ENCODE data around the gene LIN37.

Gene LIN37

DNA sequence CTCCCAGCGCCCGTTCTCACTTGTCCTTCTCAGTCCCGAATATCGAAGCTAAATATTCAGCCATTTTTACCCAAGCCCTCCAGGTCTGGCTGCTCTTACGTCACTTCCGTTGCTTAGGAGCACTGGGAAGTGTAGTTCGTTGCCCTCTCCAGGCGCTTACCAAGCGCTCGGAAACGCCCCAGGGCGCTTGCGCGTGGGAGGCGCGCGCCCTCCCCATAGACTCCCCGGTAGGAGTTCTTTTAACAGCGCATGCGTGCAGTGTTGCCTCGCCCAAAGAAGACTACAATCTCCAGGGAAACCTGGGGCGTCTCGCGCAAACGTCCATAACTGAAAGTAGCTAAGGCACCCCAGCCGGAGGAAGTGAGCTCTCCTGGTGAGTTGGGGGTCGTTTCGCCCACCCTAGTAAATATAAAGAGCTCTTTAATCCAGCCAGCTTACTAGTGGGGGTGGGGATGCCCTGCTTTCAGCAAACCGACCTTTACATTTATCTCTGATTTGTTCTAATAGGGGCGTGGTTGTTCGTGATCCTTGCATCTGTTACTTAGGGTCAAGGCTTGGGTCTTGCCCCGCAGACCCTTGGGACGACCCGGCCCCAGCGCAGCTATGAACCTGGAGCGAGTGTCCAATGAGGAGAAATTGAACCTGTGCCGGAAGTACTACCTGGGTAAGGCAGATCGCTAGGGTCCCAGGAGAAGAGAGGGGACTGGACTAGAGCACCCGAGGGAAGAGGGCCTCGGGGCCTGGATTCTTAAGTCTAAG lies 2.9 kb upstream of the LIN37 start, which contains the start of the genes PSENEN and U2AF1L4:
PSENEN (plus strand) TSS at position 324 of the 759 bp plus-strand sequence; CDS start at position 604, 280 bp downstream.
U2AF1L4 (minus strand) TSS at position 91 of the 759 bp plus-strand sequence; CDS start at position 64, 27 bp downstream.
- H3K4me3 ChIP-seq (ENCODE audit: low read length): peak within 1 kb of the TSS; percentile 86
- peak; percentile 99 for DNase-seq (ENCODE audit: low read depth, low spot score)

DNA sequence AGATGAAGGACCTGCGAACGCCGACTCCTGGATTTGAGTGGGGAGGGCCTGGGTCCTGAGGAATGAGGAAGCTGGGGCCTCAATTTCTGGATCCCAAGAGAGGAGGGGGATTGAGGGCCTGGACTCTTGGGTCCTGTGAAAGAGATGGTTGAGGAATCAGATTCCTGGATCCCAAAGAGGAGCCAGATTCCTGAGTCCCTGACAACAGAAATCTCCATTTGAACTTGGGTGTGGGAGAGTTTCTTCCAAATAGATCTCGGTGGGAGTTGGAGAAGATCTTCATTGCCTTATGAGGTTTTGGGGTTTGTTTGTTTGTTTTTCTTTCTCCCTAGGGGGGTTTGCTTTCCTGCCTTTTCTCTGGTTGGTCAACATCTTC lies 2.3 kb upstream of the LIN37 start:
- H3K4me3 ChIP-seq (ENCODE audit: low read length): peak overlapping the region; percentile 86
- no peak for DNase-seq (ENCODE audit: low read depth, low spot score)

GRCh38 chr19:35746531-35746930 lies 1.8 kb upstream of the LIN37 start:
- peak overlapping the region; percentile 86 for H3K4me3 ChIP-seq (ENCODE audit: low read length)

DNA sequence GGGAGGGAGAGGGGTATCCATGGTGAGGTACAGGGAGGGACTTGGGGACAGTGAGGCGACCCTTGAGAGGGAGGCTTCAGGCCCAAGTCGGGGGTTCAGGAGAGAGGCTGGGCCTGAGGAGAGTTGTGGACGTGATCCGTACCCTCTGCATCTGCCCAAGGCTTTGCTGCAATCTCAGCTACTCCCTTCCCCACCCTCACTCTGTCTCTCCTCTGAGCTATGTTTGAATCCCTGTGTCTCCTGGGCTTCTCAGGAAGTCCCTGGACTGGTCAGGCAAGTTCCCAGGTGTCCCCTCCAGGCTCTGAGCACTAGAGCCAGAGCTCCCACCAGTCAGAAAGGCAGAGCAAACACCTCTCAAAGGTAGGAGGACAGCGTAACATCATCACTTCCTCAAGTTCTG lies 1.8 kb downstream of the LIN37 start:
- no peak for DNase-seq (ENCODE audit: low read depth, low spot score)
- H3K4me3 ChIP-seq (ENCODE audit: low read length): no peak overlapping the region

More at GRCh38 chr19:35746531-35746930, 1.8 kb upstream of the LIN37 start:
- no peak for DNase-seq (ENCODE audit: low read depth, low spot score)

DNA sequence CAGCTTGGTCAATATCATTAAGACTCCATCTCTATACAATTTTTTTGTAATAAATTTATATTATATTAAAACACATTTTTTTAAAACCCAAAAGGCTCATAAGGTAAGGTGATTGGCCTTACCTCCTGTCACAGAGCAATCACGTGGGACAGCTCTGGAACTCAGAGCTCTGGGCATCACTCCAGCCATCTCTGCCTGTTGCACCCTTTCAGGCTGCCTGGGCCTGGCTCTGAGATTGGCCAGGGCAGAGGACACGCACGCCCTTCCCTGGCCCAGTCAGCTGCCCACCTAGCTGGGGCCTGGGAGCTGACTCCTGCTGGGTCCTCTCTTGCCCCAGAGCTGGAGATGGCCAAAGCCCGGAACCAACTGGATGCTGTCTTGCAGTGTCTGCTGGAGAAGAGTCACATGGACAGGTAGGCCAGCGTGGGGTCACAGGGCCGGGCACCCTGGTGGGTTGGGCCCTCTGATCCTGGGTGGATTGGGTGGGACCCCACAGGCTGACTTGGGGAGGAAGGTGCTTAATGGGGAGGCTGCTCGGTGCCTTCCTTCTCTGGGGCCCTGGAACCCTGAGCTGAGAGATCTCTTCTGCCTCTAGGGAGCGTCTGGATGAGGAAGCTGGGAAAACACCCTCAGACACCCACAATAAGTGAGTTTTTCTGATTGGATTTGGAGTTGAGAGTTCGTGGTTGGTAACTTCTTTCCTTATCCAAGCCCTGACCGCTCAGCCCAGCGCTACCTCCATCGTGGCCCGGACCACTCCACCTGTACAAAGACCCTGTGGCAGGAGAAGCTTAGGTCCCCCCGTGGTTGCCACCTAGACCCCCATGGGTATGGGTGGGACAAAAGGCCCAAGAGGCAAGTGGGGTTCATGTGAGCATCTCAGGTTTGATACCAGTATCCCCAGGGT lies 3.7 kb downstream of the LIN37 start:
- H3K4me3 ChIP-seq (ENCODE audit: low read length): no peak overlapping the region
- DNase-seq (ENCODE audit: low read depth, low spot score): no peak

DNA sequence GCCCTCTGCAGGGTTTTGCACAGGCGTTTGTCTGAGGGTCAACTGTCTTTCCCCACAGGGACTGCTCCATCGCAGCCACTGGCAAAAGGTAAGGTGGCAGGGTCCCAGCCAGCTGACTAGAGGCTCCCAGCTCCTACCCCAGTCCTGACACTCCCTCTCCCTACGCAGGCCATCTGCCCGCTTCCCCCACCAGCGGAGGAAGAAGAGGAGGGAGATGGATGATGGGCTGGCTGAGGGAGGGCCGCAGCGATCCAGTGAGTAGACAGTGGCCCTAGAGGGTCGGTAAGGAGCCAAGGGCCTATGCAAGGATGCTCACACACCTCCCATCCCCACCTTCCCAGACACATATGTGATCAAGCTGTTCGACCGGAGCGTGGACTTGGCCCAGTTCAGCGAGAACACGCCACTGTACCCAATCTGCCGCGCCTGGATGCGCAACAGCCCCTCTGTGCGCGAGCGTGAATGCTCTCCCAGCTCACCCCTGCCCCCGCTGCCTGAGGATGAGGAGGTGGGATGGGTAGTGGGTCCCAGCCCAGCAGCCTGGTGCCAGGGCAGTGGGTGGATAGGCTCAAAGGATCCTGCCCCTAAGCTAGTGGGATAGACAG lies 4.5 kb downstream of the LIN37 start:
- no peak for DNase-seq (ENCODE audit: low read depth, low spot score)
- no peak overlapping the region for H3K4me3 ChIP-seq (ENCODE audit: low read length)

DNA sequence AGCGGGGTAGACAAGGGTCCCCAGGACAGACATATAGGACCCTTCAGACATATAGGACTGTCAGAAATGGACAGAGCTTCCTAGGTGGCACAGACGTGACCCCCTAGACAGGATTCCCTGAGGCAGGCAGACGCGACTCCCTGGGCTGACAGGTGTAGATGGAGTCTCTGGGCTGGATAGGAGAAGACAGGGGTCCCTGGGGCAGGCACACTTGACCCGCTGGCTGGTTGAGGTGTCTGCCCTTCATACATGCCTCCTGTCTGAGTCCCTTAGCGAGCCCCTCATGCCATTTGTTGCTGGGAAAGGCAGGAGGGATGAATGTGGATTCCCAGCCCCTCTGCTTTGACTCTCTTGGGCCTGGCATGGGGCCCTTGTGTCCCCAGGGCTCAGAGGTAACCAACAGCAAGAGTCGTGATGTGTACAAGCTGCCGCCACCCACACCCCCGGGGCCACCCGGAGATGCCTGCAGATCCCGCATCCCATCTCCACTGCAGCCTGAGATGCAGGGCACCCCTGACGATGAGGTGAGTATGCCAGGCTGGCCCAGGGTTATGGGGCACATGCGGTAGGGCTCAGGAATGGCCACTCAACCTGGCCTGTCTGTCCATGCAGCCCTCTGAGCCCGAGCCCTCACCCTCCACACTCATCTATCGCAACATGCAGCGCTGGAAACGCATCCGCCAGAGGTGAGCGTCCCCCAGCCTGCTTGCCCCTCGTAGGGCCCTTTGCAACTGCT lies 5.4 kb downstream of the LIN37 start:
- H3K4me3 ChIP-seq (ENCODE audit: low read length): no peak overlapping the region
- DNase-seq (ENCODE audit: low read depth, low spot score): no peak

DNA sequence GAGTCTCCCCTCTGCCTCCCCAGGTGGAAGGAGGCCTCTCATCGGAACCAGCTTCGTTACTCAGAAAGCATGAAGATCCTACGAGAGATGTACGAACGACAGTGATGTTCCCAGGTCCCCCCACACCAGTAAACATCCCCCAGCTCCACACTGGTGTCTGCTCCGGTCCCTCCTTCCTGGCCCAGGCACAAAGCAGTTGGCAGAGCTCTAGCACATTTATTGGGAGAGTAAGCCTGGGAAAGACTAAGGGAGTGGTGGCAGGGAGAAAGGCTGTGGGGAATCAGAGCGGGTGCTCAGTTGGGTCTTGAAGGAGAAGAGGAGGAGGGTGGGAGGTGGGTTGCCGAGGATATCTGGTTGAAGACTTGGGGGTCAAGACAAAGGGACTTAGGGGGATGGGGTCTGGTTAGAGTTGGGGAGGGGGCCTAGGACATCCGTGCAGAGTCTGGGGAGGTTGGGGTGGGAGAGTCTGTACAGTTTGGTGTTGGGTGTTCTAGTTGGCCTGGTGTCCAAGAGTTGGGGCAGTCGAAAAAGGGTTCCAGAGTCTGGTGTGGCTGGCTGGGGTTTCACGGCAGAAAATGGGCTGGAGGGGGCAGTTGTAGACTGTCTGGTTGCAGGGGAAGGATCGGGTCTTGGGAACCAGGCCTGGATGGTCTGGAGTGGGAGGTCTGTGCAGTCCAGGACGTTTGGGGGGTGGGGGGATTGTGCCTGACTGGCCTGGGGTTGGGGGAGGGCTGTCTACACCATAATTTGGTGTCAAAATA lies 6.2 kb downstream of the LIN37 start:
- no peak for DNase-seq (ENCODE audit: low read depth, low spot score)
- H3K4me3 ChIP-seq (ENCODE audit: low read length): no peak overlapping the region

DNA sequence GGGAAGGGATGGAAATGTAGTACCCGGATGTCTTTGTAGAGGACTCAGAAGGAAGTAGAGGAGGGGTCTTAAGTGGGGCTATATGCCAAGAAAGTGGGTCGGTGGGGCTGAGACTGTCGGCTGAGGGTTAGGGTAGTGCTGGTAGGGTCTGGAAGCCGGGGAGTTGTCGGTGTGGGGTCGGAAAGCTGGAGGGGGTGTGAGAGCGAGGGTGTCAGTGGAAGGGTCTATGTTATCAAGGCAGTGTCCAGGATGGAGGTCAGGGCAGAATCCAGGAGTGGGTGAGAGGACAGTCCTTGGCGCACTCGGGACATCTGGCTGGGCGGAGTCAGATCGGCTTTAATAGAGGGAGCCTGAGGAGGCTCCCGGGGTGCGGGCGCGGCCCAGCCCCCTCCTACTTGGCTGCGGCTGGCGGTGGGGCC lies 6.8 kb downstream of the LIN37 start:
- H3K4me3 ChIP-seq (ENCODE audit: low read length): no peak overlapping the region

GRCh38 chr19:35755550-35756376 lies 7.4 kb downstream of the LIN37 start:
- no peak overlapping the region for H3K4me3 ChIP-seq (ENCODE audit: low read length)
- DNase-seq (ENCODE audit: low read depth, low spot score): no peak

More for the DNA sequence above, 6.8 kb downstream of the LIN37 start:
- DNase-seq (ENCODE audit: low read depth, low spot score): no peak

DNA sequence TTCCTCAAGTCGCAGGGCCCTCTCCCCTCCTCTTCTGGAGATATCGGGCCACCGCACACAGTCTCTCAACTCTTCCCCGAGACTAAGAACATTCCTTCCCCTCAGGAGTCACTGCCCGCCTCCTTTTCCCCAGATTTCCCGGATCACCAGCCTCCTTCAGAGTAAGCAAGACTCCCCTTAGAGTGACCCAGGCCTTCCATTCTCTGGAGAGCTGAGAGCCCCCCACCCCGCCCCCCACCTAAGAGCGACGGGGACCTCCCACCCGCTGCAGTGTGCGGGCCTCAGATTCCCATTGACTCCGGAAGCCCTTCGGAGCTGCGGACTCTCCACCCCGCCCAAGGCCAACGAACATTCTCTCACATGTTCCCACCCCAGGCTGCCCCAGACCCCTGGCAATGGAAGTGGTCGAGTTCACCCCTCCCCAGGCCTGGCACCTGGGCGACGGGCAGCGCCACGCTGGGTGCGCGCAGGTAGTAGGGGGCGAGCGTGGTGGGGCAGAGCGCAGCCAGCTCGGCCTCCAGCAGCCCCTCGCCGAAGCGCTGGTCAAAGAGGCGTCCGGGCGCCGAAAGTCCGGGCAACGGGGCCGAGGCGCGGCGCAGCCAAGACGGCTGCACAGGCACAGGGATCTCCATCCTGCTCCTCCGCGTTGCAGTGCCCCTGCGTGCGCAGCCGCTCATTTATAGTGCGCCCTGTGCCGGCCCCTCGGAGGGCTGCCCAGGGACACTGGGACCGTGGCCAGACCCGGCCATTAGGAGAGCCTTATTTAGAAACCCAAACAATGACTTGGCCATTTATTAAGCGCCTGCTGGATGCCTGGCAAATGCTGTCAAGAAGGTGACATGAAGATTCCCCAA lies 8.2 kb downstream of the LIN37 start, which contains the start of gene HSPB6:
HSPB6 (minus strand) TSS at position 653 of the 854 bp plus-strand sequence; CDS start at position 632, 21 bp downstream.
- no peak for DNase-seq (ENCODE audit: low read depth, low spot score)
- peak within 1 kb of the TSS; percentile 99 for H3K4me3 ChIP-seq (ENCODE audit: low read length)

DNA sequence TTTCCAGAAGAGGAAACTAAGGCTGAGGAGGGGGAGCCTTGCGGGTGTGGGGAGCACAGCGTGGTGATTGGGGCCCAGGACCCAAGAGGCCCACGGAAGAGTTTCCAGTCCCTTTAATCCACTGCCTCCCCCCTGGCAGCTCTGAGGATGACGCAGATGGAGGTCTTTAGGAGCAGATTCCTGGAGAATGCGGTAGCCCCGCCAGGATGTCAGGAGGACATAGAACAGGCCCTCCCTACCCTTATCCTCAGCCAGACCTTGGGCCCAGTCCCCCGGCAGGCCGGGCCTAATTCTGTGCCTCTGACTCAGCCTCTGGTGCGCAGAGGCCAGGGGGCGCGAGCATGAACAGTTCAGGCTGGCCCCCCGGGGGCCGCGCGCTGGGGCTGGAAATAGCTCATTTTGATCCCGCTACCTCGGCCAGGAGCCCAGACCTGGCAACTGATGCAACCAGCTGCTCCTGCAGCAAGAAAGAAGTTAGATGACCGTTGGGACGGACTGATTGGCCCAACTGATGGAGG lies 8.9 kb downstream of the LIN37 start:
- peak overlapping the region; percentile 99 for H3K4me3 ChIP-seq (ENCODE audit: low read length)
- DNase-seq (ENCODE audit: low read depth, low spot score): no peak

GRCh38 chr19:35757749-35758608 lies 9.6 kb downstream of the LIN37 start, which contains the start of gene PROSER3:
Gene PROSER3, plus strand, starts transcription at chr19:35758176. Its CDS starts 40 bp downstream, at chr19:35758216.
- peak; percentile 100 for DNase-seq (ENCODE audit: low read depth, low spot score)
- peak within 1 kb of the TSS; percentile 99 for H3K4me3 ChIP-seq (ENCODE audit: low read length)

GRCh38 chr19:35759697-35760096 lies 11.3 kb downstream of the LIN37 start:
- no peak overlapping the region for H3K4me3 ChIP-seq (ENCODE audit: low read length)
- no peak for DNase-seq (ENCODE audit: low read depth, low spot score)

DNA sequence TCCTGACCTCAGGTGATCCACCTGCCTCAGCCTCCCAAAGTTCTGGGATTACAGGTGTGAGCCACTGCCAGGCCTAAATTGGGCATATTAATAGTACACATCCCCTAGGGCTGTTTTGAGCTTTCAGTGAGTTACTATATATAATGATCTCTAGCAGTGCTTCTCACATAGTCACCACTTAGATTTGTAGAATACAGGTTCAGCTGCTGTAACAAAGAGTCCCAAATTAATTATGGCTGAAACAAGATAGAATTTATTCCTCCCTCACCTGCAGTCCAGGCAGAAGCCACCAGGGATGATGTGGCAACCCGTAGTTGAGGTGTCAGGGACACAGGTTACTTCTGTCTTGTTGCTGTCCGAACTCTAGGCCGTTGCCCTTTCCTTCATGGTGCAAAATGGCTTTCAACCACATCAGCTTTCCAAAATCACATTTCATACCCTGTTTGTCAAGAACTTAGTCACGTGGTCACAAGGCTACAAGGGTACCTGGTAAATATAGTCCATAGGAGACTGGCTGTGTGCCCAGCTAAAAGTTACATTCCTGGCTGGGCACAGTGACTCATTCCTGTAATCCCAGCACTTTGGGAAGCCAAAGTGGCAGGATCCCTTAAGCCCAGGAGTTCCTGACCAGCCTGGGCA lies 12.5 kb downstream of the LIN37 start:
- no peak overlapping the region for H3K4me3 ChIP-seq (ENCODE audit: low read length)
- no peak for DNase-seq (ENCODE audit: low read depth, low spot score)
